ENCODE measurements around the gene BRIX1. TPM values are rescaled to one million over a fixed set of nuclear protein-coding genes. Genes with fewer than 3 reads are reported as not detected.

The BRIX1 gene
- total and polyA plus RNA-seq, 9 of the 15 experiments (the other 6 are each of a cell fraction or from before 2014, with no cell fraction given), result 115 to 193 (median 159) TPM

DNA sequence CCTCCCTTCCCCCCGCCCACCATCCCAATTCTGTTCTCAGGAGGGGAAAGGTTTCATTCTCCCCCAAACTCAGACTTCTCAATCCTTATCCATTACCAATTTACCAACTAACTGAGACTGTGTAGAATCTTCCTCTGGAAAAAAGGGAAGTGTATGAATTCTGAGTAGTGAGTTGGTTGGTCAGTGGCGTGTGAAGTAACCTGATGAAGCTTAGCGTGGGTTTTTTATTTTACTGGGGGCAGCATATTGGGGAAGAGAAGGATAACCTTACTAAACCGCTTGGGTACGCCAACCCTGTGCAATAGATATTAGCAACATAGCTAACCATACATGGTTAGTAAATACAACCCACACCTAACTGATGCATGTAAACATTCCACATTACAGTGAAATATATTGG, 12.8 kb downstream of the BRIX1 start (continued):
- TF ChIP-seq SMARCB1 (IDR thresholded peaks at IDR 0.05; ENCODE audit: insufficient read length, low read depth), result no peak
- TF ChIP-seq KDM5B (IDR thresholded peaks at IDR 0.05; ENCODE audit: insufficient replicate concordance, low read depth, low read length), result peak; percentile 19
- TF ChIP-seq, protein P1, sequence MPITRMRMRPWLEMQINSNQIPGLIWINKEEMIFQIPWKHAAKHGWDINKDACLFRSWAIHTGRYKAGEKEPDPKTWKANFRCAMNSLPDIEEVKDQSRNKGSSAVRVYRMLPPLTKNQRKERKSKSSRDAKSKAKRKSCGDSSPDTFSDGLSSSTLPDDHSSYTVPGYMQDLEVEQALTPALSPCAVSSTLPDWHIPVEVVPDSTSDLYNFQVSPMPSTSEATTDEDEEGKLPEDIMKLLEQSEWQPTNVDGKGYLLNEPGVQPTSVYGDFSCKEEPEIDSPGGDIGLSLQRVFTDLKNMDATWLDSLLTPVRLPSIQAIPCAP (CRISPR knock-in tag; IDR thresholded peaks at IDR 0.05; ENCODE audit: borderline replicate concordance), result no peak
- no peak for TF ChIP-seq BMI1 (IDR thresholded peaks at IDR 0.05; ENCODE audit: low read length)
- TF ChIP-seq CBX2 (IDR thresholded peaks at IDR 0.05; ENCODE audit: insufficient read depth, low read length, poor library complexity, severe bottlenecking), result no peak
- TF ChIP-seq, protein P2, sequence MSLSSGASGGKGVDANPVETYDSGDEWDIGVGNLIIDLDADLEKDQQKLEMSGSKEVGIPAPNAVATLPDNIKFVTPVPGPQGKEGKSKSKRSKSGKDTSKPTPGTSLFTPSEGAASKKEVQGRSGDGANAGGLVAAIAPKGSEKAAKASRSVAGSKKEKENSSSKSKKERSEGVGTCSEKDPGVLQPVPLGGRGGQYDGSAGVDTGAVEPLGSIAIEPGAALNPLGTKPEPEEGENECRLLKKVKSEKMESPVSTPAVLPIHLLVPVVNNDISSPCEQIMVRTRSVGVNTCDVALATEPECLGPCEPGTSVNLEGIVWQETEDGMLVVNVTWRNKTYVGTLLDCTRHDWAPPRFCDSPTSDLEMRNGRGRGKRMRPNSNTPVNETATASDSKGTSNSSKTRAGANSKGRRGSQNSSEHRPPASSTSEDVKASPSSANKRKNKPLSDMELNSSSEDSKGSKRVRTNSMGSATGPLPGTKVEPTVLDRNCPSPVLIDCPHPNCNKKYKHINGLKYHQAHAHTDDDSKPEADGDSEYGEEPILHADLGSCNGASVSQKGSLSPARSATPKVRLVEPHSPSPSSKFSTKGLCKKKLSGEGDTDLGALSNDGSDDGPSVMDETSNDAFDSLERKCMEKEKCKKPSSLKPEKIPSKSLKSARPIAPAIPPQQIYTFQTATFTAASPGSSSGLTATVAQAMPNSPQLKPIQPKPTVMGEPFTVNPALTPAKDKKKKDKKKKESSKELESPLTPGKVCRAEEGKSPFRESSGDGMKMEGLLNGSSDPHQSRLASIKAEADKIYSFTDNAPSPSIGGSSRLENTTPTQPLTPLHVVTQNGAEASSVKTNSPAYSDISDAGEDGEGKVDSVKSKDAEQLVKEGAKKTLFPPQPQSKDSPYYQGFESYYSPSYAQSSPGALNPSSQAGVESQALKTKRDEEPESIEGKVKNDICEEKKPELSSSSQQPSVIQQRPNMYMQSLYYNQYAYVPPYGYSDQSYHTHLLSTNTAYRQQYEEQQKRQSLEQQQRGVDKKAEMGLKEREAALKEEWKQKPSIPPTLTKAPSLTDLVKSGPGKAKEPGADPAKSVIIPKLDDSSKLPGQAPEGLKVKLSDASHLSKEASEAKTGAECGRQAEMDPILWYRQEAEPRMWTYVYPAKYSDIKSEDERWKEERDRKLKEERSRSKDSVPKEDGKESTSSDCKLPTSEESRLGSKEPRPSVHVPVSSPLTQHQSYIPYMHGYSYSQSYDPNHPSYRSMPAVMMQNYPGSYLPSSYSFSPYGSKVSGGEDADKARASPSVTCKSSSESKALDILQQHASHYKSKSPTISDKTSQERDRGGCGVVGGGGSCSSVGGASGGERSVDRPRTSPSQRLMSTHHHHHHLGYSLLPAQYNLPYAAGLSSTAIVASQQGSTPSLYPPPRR (CRISPR knock-in tag; IDR thresholded peaks at IDR 0.05; ENCODE audit: borderline replicate concordance), result no peak
- TF ChIP-seq ARID2 (IDR thresholded peaks at IDR 0.05), result no peak
- no peak for TF ChIP-seq PCBP1 (IDR thresholded peaks at IDR 0.05; ENCODE audit: low read depth, low read length, poor library complexity, severe bottlenecking)
- TF ChIP-seq CHD2 (IDR thresholded peaks at IDR 0.05; ENCODE audit: low read depth, low read length), result no peak
- no peak for TF ChIP-seq SRF (CRISPR knock-in tag; IDR thresholded peaks at IDR 0.05)
- no peak for TF ChIP-seq HDAC6 (IDR thresholded peaks at IDR 0.05; ENCODE audit: low read depth, low read length)
- TF ChIP-seq, protein P3, sequence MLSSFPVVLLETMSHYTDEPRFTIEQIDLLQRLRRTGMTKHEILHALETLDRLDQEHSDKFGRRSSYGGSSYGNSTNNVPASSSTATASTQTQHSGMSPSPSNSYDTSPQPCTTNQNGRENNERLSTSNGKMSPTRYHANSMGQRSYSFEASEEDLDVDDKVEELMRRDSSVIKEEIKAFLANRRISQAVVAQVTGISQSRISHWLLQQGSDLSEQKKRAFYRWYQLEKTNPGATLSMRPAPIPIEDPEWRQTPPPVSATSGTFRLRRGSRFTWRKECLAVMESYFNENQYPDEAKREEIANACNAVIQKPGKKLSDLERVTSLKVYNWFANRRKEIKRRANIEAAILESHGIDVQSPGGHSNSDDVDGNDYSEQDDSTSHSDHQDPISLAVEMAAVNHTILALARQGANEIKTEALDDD (IDR thresholded peaks at IDR 0.05), result peak; percentile 65

Measured in K562 (cell line).